SIG-M5 (cell line): ENCODE measurements around the gene ALG13.
"Not testable (repeated sequence)": the region's sequence is repeated elsewhere in the genome, so short reads cannot be mapped to it uniquely, and the experiment has no call there.

ENCODE experiments used
- DNase-seq: peaks from one replicate; lab custom pipeline; 2025; lab: John Stamatoyannopoulos, UW

Gene ALG13

GRCh38 chrX:111759686-111760085 lies 78.7 kb downstream of the ALG13 start:
- DNase-seq: no peak

DNA sequence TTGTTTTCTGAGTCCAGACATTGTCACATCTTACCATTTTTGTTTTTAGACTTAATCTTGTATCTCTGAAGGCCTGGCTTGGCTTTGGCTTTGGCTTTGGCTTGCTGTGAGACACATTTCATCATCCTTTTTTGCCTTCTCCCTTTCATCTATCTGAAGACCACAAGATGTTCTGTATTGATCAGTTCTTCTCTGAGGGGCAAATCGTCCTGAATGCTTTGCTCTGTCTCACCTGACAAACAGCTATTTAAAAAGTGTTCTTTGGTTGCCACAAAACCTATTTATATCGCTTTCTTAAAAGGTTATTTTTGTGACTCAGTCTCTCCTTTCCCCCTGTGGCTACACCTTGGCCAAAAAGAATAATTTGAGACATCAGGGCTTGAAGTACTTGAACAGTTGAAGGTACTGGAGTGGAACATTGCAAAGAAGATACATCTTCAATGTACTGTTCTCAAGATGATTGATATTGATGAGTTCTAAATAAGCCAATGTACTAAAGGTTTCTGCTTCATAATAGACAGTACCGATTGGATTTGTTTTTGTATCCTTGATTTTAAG lies 80.7 kb downstream of the ALG13 start:
- no peak for DNase-seq

DNA sequence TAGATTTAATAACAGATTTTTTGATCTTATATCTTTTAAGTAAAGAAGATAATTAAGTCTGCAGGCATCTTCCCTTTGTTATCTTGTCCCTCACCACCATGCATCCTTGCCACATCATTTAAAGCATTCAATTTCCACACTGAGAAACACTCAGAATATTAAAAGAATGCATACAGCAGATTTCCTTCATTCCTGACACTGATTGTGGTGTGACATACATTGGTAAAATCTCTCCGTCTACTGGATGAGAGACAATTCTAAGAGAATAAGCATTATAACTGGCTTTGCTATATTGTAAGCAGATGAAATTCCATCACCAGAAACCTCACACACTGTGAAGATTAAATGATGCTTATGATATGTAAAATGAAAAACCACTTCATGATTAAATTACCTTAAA lies 97.6 kb downstream of the ALG13 start:
- no peak for DNase-seq

- DNase-seq: no peak
These were observed 98.6 kb downstream of the ALG13 start for GRCh38 chrX:111779582-111779981.

DNA sequence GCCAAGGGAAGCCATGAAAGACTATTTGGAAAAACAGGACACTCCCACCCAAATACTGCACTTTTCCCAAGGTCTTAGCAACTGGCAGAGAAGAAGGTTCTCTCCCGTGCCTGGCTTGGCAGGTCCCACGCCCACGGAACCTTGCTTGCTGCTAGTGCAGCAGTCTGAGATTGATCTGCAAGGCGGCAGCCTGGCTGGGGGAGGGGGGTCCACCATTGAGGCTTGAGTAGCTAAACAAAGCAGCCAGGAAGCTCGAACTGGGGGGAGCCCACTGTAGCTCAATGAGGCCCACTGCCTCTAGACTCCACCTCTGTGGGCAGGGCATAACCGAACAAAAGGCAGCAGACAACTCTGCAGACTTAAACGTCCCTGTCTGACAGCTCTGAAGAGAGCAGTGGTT lies 103.7 kb downstream of the ALG13 start:
- DNase-seq: no peak

- not testable (repeated sequence) for DNase-seq
These were observed 109.1 kb downstream of the ALG13 start for GRCh38 chrX:111790054-111790453.
